Trophoblast cell (in vitro differentiated cells and primary cell): ENCODE results near the gene CDH24. TPM values are rescaled to one million over a fixed set of nuclear protein-coding genes. Genes with fewer than 3 reads are reported as not detected.
A peak's percentile ranks its signal among the peaks of the same experiment; 100 is the strongest.

Experiments used
- DNase-seq, 2 donors: peaks; one replicate each; pipeline ENCODE4 v3.0.0-alpha.2; 2016
- H2AFZ ChIP-seq: 2 replicates; pipeline ENCODE4 v1.6.1; 2013; ENCODE audit warnings: low read length, moderate library complexity, mild to moderate bottlenecking; ENCODE audit not compliant: insufficient read depth, poor library complexity
- H2AK5ac ChIP-seq: 2 replicates; pipeline ENCODE4 v1.6.1; 2013; ENCODE audit warnings: mild to moderate bottlenecking, low read length
- H2BK120ac ChIP-seq: 2 replicates; pipeline ENCODE4 v1.6.1; 2013; ENCODE audit warnings: low read length, mild to moderate bottlenecking, moderate library complexity; ENCODE audit not compliant: insufficient read depth, poor library complexity
- H2BK12ac ChIP-seq: 2 replicates; pipeline ENCODE4 v1.6.1; 2013; ENCODE audit warnings: mild to moderate bottlenecking, low read length, moderate library complexity
- H2BK5ac ChIP-seq: 2 replicates; pipeline ENCODE4 v1.6.1; 2013; ENCODE audit warnings: low read length, low read depth, moderate library complexity, mild to moderate bottlenecking; ENCODE audit not compliant: poor library complexity
- H3K14ac ChIP-seq: 2 replicates; pipeline ENCODE4 v1.6.1; 2013; ENCODE audit warnings: mild to moderate bottlenecking, low read length
- H3K18ac ChIP-seq: 2 replicates; pipeline ENCODE4 v1.6.1; 2013; ENCODE audit warnings: mild to moderate bottlenecking, low read length
- H3K23ac ChIP-seq: 2 replicates; pipeline ENCODE4 v1.6.1; 2013; ENCODE audit warnings: low read length
- H3K27ac ChIP-seq: 2 replicates; pipeline ENCODE4 v1.5.1; 2013; ENCODE audit warnings: low read depth, mild to moderate bottlenecking, inconsistent platforms, low read length, moderate library complexity
- H3K27me3 ChIP-seq: 2 replicates; pipeline ENCODE4 v1.6.1; 2013; ENCODE audit warnings: inconsistent platforms, mild to moderate bottlenecking, low read length, moderate library complexity; ENCODE audit not compliant: insufficient read depth
- H3K36me3 ChIP-seq, 2 experiments: 1 replicate in 1 of 2; 2 replicates in 1 of 2; pipeline ENCODE4 v1.6.1; 2013; ENCODE audit warnings: low read length in 2 of 2, mild to moderate bottlenecking in 2 of 2, moderate library complexity in 1 of 2; ENCODE audit not compliant: insufficient read depth in 2 of 2, control insufficient read depth in 1 of 2
- H3K4ac ChIP-seq: 2 replicates; pipeline ENCODE4 v1.6.1; 2013; ENCODE audit warnings: low read depth, mild to moderate bottlenecking, low read length, moderate library complexity
- H3K4me1 ChIP-seq, 2 experiments: 1 replicate in 1 of 2; 2 replicates in 1 of 2; pipeline ENCODE4 v1.6.1; 2013; ENCODE audit warnings: low read length in 2 of 2, mild to moderate bottlenecking in 2 of 2, moderate library complexity in 1 of 2; ENCODE audit not compliant: insufficient read depth in 2 of 2, control insufficient read depth in 1 of 2
- H3K4me2 ChIP-seq: 2 replicates; pipeline ENCODE4 v1.6.1; 2013; ENCODE audit warnings: inconsistent platforms, mild to moderate bottlenecking, low read length, moderate library complexity
- H3K4me3 ChIP-seq: 2 replicates; pipeline ENCODE4 v1.5.1; 2013; ENCODE audit warnings: mild to moderate bottlenecking, low read depth, low read length, inconsistent platforms
- H3K79me1 ChIP-seq: one replicate; pipeline ENCODE4 v1.6.1; 2013; ENCODE audit warnings: low read length
- H3K79me2 ChIP-seq: 2 replicates; pipeline ENCODE4 v1.6.1; 2013; ENCODE audit warnings: low read length, mild to moderate bottlenecking; ENCODE audit not compliant: control insufficient read depth, insufficient read depth, poor library complexity
- H3K9ac ChIP-seq: 2 replicates; pipeline ENCODE4 v1.6.1; 2013; ENCODE audit warnings: mild to moderate bottlenecking, low read length
- H3K9me3 ChIP-seq: 2 replicates; pipeline ENCODE4 v1.6.1; 2013; ENCODE audit warnings: low read depth, mild to moderate bottlenecking, control low read depth, inconsistent platforms, low read length; ENCODE audit not compliant: insufficient read depth
- H4K12ac ChIP-seq: 2 replicates; pipeline ENCODE4 v1.6.1; 2013; ENCODE audit warnings: low read depth, mild to moderate bottlenecking, low read length, moderate library complexity
- H4K8ac ChIP-seq: 2 replicates; pipeline ENCODE4 v1.6.1; 2013; ENCODE audit warnings: low read depth, mild to moderate bottlenecking, low read length, moderate library complexity
- H4K91ac ChIP-seq: one replicate; pipeline ENCODE4 v1.6.1; 2013; ENCODE audit warnings: low read depth, mild to moderate bottlenecking, low read length, moderate library complexity
- WGBS: extraction: QIAGEN DNeasy Blood & Tissue Kit; methylation state at CpG from one replicate; pipeline ENCODE4 v1.1.7; 2013; ENCODE audit warnings: missing lambda C conversion rate; ENCODE audit not compliant: insufficient read length, insufficient coverage; ENCODE audit errors: extremely low coverage; 5-methylcytosine and 5-hydroxymethylcytosine counted together
- polyA plus RNA-seq: library from polyadenylated mRNA; stranded (reverse); fragments of 200-250 nt; gene quantifications from 2 replicates; pipeline ENCODE4 v1.2.3, GENCODE V29; 2013

Gene CDH24, protein sequence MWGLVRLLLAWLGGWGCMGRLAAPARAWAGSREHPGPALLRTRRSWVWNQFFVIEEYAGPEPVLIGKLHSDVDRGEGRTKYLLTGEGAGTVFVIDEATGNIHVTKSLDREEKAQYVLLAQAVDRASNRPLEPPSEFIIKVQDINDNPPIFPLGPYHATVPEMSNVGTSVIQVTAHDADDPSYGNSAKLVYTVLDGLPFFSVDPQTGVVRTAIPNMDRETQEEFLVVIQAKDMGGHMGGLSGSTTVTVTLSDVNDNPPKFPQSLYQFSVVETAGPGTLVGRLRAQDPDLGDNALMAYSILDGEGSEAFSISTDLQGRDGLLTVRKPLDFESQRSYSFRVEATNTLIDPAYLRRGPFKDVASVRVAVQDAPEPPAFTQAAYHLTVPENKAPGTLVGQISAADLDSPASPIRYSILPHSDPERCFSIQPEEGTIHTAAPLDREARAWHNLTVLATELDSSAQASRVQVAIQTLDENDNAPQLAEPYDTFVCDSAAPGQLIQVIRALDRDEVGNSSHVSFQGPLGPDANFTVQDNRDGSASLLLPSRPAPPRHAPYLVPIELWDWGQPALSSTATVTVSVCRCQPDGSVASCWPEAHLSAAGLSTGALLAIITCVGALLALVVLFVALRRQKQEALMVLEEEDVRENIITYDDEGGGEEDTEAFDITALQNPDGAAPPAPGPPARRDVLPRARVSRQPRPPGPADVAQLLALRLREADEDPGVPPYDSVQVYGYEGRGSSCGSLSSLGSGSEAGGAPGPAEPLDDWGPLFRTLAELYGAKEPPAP
- polyA plus RNA-seq: 24.3 and 24.6 TPM in 2 replicates

DNA sequence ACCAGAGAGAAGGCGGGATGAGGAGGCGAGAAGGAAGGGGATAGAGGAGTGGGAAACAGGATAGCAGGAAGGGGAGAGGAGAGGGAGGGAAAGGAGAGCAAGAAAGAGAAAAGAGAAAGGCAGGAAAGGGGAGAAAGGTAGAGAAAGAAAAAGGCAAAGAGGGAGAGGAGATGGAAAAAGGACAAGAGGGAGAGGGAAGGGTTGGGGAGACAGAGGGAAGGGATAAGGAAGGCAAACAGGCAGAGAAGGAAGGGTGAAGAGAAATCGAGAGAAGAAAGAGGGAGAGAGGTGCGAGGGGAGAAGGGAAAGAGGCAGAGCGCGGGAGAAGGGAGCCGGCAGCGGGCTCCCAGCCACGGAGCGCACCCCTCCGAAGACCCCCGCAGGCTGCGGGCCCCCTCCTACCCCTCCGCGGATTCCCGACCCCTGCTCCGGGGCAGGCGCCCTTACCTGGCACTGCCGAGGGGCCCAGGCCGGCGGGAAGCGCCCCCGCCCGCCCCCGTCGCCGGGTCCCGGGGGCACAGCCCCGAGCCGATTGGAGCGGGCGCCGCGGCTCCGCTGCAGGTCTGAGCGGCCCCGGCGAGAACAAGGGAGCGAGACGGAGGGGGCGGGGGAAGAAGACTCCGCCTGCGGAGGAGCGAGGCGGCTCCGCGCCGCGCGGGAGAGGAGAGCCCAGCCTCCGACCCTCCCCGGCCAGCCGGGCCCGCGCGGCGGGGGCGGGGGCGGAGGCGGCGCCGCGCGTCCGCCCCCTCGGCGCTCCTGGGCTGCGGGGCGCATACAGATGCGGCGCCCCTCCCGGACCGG is at the start of gene CDH24:
CDH24 (minus strand) TSS at position 565 of the 801 bp plus-strand sequence. CDS start 1,787 bp downstream, outside the sequence.
- Histone ChIP-seq H3K79me2 (peaks cover 9% of the 10 kb centered on the region), H3K23ac (no peak within 1 kb of the TSS), H3K9ac (peak within 1 kb of the TSS; percentile 77), H3K27ac (peak within 1 kb of the TSS; percentile 89), H3K18ac (peak within 1 kb of the TSS; percentile 70), H3K4me2 (peak within 1 kb of the TSS; percentile 67), H2AFZ (peak within 1 kb of the TSS; percentile 66), H3K9me3 (peaks cover 3% of the 10 kb centered on the region), H3K27me3 (no peaks in the 10 kb centered on the region), H4K91ac (peak within 1 kb of the TSS; percentile 83), H2AK5ac (peak within 1 kb of the TSS; percentile 60), H2BK120ac (peak within 1 kb of the TSS; percentile 88), H4K12ac (peak within 1 kb of the TSS; percentile 45), H3K79me1 (peaks cover 19% of the 10 kb centered on the region), H3K4me1 (peaks cover 12 to 20% of the 10 kb centered on the region in 2 experiments), H3K14ac (peak within 1 kb of the TSS; percentile 40), H3K36me3 (peaks cover 59 to 62% of the 10 kb centered on the region in 2 experiments), H3K4ac (peak within 1 kb of the TSS; percentile 76), H4K8ac (peak within 1 kb of the TSS; percentile 57), H3K4me3 (peak within 1 kb of the TSS; percentile 76), H2BK5ac (peak within 1 kb of the TSS; percentile 87), H2BK12ac (peak within 1 kb of the TSS; percentile 10)
- DNase-seq: peak; percentile 54 to 82
- WGBS: no CpG with 5 or more reads among the region's 73 CpGs

DNA sequence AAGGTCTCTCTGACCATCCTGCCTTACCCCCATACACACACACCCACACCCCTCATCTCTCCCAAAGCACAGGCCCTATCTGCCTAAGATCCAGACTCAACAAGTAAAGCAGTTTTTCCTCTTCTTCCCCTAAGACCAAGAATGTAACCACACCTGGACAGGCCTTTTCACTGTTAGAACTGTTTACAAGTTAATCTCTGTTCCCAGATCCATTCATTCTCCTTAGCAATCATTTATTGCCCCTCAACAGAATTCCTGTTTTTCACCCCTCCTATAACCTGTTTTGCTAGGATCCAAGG is 49.4 kb upstream of the CDH24 start:
- Histone ChIP-seq H3K23ac (no peak overlapping the region), H3K79me2 (no peaks in the 10 kb centered on the region), H4K8ac (no peak overlapping the region), H4K12ac (no peak overlapping the region), H4K91ac (no peak overlapping the region), H3K9me3 (peaks cover 1% of the 10 kb centered on the region), H3K4me2 (no peak overlapping the region), H3K4me1 (peaks cover 0 to 2% of the 10 kb centered on the region in 2 experiments), H2AFZ (no peak overlapping the region), H2BK12ac (no peak overlapping the region), H3K4me3 (no peak overlapping the region), H2BK120ac (no peak overlapping the region), H3K14ac (no peak overlapping the region), H3K4ac (no peak overlapping the region), H3K27me3 (no peaks in the 10 kb centered on the region), H3K79me1 (no peaks in the 10 kb centered on the region), H3K9ac (no peak overlapping the region), H3K18ac (no peak overlapping the region), H2AK5ac (no peak overlapping the region), H3K36me3 (no peaks in the 10 kb centered on the region), H2BK5ac (no peak overlapping the region), H3K27ac (no peak overlapping the region)
- DNase-seq: no peak

DNA sequence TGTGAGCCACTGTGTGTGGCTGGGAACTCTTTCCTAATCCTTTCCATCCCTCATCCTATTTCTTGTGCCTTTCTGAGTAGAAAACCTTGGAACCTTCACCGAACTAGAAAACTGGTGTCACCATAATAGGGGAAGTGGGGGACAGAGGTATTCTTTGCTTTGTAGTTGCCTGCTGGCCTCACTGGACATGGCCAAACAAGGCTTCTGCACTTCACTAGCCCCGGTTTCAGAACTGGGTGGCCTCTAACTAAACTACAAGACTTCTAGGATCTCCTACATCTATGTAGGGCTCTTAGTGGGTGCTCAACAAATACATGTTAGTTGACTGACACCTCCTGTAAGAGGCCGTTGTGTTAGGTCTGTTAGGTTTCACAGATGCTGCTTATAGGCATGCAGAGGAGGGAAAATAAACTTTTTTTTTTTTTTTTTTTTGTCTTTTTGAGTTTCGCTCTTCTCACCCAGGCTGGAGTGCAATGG is 48.1 kb upstream of the CDH24 start:
- no peak overlapping the region for H2BK120ac ChIP-seq
- peaks cover 0 to 2% of the 10 kb centered on the region in 2 experiments for H3K4me1 ChIP-seq
- no peaks in the 10 kb centered on the region for H3K9me3 ChIP-seq
- no peak overlapping the region for H4K91ac ChIP-seq
- H4K12ac ChIP-seq: no peak overlapping the region
- H3K27me3 ChIP-seq: no peaks in the 10 kb centered on the region
- no peak overlapping the region for H2BK12ac ChIP-seq
- no peak for DNase-seq
- no peak overlapping the region for H4K8ac ChIP-seq
- H3K4ac ChIP-seq: no peak overlapping the region
- no peak overlapping the region for H3K9ac ChIP-seq
- no peak overlapping the region for H2AFZ ChIP-seq
- no peaks in the 10 kb centered on the region for H3K79me1 ChIP-seq
- WGBS: no CpG with 5 or more reads among the region's 4 CpGs
- no peak overlapping the region for H3K14ac ChIP-seq
- H2AK5ac ChIP-seq: no peak overlapping the region
- no peaks in the 10 kb centered on the region for H3K79me2 ChIP-seq
- H2BK5ac ChIP-seq: no peak overlapping the region
- no peak overlapping the region for H3K18ac ChIP-seq
- H3K4me3 ChIP-seq: no peak overlapping the region
- H3K4me2 ChIP-seq: no peak overlapping the region
- no peaks in the 10 kb centered on the region for H3K36me3 ChIP-seq
- no peak overlapping the region for H3K23ac ChIP-seq
- H3K27ac ChIP-seq: no peak overlapping the region

DNA sequence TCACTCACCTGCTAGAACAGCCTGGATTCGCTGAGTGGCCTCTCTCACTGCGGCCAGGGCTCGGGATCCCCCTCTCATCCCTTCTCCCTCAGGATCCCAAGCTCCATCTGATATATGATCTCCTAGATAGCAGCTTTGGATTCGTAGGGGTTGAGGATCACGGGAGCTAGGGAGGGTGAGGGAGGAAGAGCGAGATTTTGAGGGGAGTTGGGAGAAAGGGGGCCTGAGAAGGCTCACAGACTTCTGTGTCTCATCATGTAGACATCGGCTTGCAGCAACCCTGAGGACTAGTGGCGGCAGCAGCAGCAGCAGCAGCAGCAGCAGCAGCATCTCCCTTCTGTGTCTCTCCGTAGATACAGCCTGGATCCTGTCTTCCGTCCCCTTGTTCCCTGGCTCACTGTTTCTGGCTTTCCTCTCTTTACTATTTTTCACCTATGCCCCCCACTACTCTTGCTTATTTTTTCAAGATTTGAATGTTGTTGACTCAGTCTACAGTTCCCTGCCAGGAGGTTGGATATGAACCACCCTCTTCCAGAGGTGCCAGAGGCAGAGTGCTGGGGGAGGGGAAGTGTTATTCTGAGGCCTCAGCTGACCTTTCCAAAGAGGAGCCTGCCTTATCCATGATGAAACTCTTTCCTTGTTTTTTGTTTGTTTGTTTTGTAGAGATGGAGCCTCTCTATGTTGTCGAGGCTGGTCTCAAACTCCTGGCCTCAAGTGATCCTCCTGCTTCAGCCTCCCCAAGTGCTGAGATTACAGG is 47.4 kb upstream of the CDH24 start, which contains the start of gene CIROP:
CIROP (minus strand) TSS at position 399 of the 757 bp plus-strand sequence; CDS start at position 330, 69 bp downstream.
- DNase-seq: no peak
- Histone ChIP-seq H3K36me3 (no peaks in the 10 kb centered on the region), H2BK12ac (no peak within 1 kb of the TSS), H2AFZ (no peak within 1 kb of the TSS), H3K79me2 (no peaks in the 10 kb centered on the region), H3K4ac (no peak within 1 kb of the TSS), H3K14ac (no peak within 1 kb of the TSS), H2AK5ac (no peak within 1 kb of the TSS), H3K9ac (no peak within 1 kb of the TSS), H3K27me3 (no peaks in the 10 kb centered on the region), H3K18ac (no peak within 1 kb of the TSS), H4K91ac (no peak within 1 kb of the TSS), H2BK120ac (no peak within 1 kb of the TSS), H4K12ac (no peak within 1 kb of the TSS), H4K8ac (no peak within 1 kb of the TSS), H3K27ac (no peak within 1 kb of the TSS), H3K4me2 (no peak within 1 kb of the TSS), H3K4me1 (peaks cover 0 to 2% of the 10 kb centered on the region in 2 experiments), H3K4me3 (no peak within 1 kb of the TSS), H2BK5ac (no peak within 1 kb of the TSS), H3K79me1 (no peaks in the 10 kb centered on the region), H3K23ac (no peak within 1 kb of the TSS), H3K9me3 (no peaks in the 10 kb centered on the region)
- WGBS: no CpG with 5 or more reads among the region's 11 CpGs
